ENCODE measurements around the gene BACE1. TPM values are rescaled to one million over a fixed set of nuclear protein-coding genes. Genes with fewer than 3 reads are reported as not detected.
A peak's percentile ranks its signal among the peaks of the same experiment; 100 is the strongest.

Gene BACE1
- total and polyA plus RNA-seq, 2 of the 13 experiments (the other 11 are each of a cell fraction or from before 2014, with no cell fraction given): 7.5 to 17.9 TPM

- TF ChIP-seq HOMEZ (CRISPR knock-in tag; IDR thresholded peaks at IDR 0.05; ENCODE audit: low read depth) (no peak), JUNB (CRISPR knock-in tag; IDR thresholded peaks at IDR 0.05; ENCODE audit: borderline replicate concordance) (no peak), ZMYM3 (CRISPR knock-in tag; IDR thresholded peaks at IDR 0.05) (0 out of 2 replicates have a peak, but pooled peaks have one; percentile 50), ZNF570 (CRISPR knock-in tag; IDR thresholded peaks at IDR 0.05; ENCODE audit: borderline replicate concordance) (no peak), TBX2 (CRISPR knock-in tag; IDR thresholded peaks at IDR 0.05; ENCODE audit: borderline replicate concordance) (0 out of 2 replicates have a peak, but pooled peaks have one; percentile 40), ZBTB1 (CRISPR knock-in tag; IDR thresholded peaks at IDR 0.05; ENCODE audit: borderline replicate concordance) (no peak), IRF2 (CRISPR knock-in tag; IDR thresholded peaks at IDR 0.05) (no peak), MED8 (CRISPR knock-in tag; IDR thresholded peaks at IDR 0.05; ENCODE audit: insufficient replicate concordance) (no peak), ZNF768 (CRISPR knock-in tag; IDR thresholded peaks at IDR 0.05) (peak; percentile 98), ZNF552 (CRISPR knock-in tag; IDR thresholded peaks at IDR 0.05; ENCODE audit: borderline replicate concordance) (no peak), ARNT (IDR thresholded peaks at IDR 0.05) (no peak), SRY (CRISPR knock-in tag; IDR thresholded peaks at IDR 0.05) (no peak)
- TF ChIP-seq, protein P1, sequence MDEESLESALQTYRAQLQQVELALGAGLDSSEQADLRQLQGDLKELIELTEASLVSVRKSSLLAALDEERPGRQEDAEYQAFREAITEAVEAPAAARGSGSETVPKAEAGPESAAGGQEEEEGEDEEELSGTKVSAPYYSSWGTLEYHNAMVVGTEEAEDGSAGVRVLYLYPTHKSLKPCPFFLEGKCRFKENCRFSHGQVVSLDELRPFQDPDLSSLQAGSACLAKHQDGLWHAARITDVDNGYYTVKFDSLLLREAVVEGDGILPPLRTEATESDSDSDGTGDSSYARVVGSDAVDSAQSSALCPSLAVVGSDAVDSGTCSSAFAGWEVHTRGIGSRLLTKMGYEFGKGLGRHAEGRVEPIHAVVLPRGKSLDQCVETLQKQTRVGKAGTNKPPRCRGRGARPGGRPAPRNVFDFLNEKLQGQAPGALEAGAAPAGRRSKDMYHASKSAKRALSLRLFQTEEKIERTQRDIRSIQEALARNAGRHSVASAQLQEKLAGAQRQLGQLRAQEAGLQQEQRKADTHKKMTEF (CRISPR knock-in tag; IDR thresholded peaks at IDR 0.05): no peak
Observed at GRCh38 chr11:117313828-117314768, 2.0 kb downstream of the BACE1 start (continued).
